ENCODE results near the gene RING1.

The RING1 gene

GRCh38 chr6:33175436-33176069 is 32.7 kb upstream of the RING1 start:
- Histone ChIP-seq H3K4me1 (ENCODE audit: control insufficient read depth, insufficient read depth, low read length) (no peaks in the 10 kb centered on the region), H3K27me3 (ENCODE audit: control insufficient read depth, insufficient read depth, low read length) (no peaks in the 10 kb centered on the region), H3K9ac (ENCODE audit: low read length) (no peak overlapping the region), H3K36me3 (ENCODE audit: control insufficient read depth, insufficient read depth, low read length) (no peaks in the 10 kb centered on the region), H3K27ac (ENCODE audit: low read depth, low read length) (no peak overlapping the region), H3K4me3 (ENCODE audit: low read length) (no peak overlapping the region)

GRCh38 chr6:33176906-33177305 is 31.4 kb upstream of the RING1 start:
- H3K4me1 ChIP-seq (ENCODE audit: control insufficient read depth, insufficient read depth, low read length) = no peaks in the 10 kb centered on the region
- H3K9ac ChIP-seq (ENCODE audit: low read length) = no peak overlapping the region
- H3K27ac ChIP-seq (ENCODE audit: low read depth, low read length) = no peak overlapping the region
- H3K27me3 ChIP-seq (ENCODE audit: control insufficient read depth, insufficient read depth, low read length) = no peaks in the 10 kb centered on the region
- H3K4me3 ChIP-seq (ENCODE audit: low read length) = no peak overlapping the region
- H3K36me3 ChIP-seq (ENCODE audit: control insufficient read depth, insufficient read depth, low read length) = no peaks in the 10 kb centered on the region

- Histone ChIP-seq H3K36me3 (ENCODE audit: control insufficient read depth, insufficient read depth, low read length) (no peaks in the 10 kb centered on the region), H3K4me3 (ENCODE audit: low read length) (no peak overlapping the region)
Measured at GRCh38 chr6:33177552-33178446, 30.5 kb upstream of the RING1 start.

GRCh38 chr6:33178755-33179475 is 29.4 kb upstream of the RING1 start:
- no peaks in the 10 kb centered on the region for H3K27me3 ChIP-seq (ENCODE audit: control insufficient read depth, insufficient read depth, low read length)
- H3K4me3 ChIP-seq (ENCODE audit: low read length) = no peak overlapping the region
- H3K9ac ChIP-seq (ENCODE audit: low read length) = no peak overlapping the region
- no peaks in the 10 kb centered on the region for H3K4me1 ChIP-seq (ENCODE audit: control insufficient read depth, insufficient read depth, low read length)
- no peaks in the 10 kb centered on the region for H3K36me3 ChIP-seq (ENCODE audit: control insufficient read depth, insufficient read depth, low read length)
- H3K27ac ChIP-seq (ENCODE audit: low read depth, low read length) = no peak overlapping the region

More at GRCh38 chr6:33177552-33178446, 30.5 kb upstream of the RING1 start:
- Histone ChIP-seq H3K27me3 (ENCODE audit: control insufficient read depth, insufficient read depth, low read length) (no peaks in the 10 kb centered on the region), H3K9ac (ENCODE audit: low read length) (no peak overlapping the region), H3K4me1 (ENCODE audit: control insufficient read depth, insufficient read depth, low read length) (no peaks in the 10 kb centered on the region), H3K27ac (ENCODE audit: low read depth, low read length) (no peak overlapping the region)

GRCh38 chr6:33181141-33181540 is 27.2 kb upstream of the RING1 start:
- Histone ChIP-seq H3K36me3 (ENCODE audit: control insufficient read depth, insufficient read depth, low read length) (no peaks in the 10 kb centered on the region), H3K4me1 (ENCODE audit: control insufficient read depth, insufficient read depth, low read length) (no peaks in the 10 kb centered on the region), H3K27ac (ENCODE audit: low read depth, low read length) (no peak overlapping the region), H3K27me3 (ENCODE audit: control insufficient read depth, insufficient read depth, low read length) (no peaks in the 10 kb centered on the region), H3K9ac (ENCODE audit: low read length) (no peak overlapping the region), H3K4me3 (ENCODE audit: low read length) (no peak overlapping the region)

- no peaks in the 10 kb centered on the region for H3K4me1 ChIP-seq (ENCODE audit: control insufficient read depth, insufficient read depth, low read length)
- no peaks in the 10 kb centered on the region for H3K36me3 ChIP-seq (ENCODE audit: control insufficient read depth, insufficient read depth, low read length)
- peaks cover 1% of the 10 kb centered on the region for H3K27me3 ChIP-seq (ENCODE audit: control insufficient read depth, insufficient read depth, low read length)
- H3K9ac ChIP-seq (ENCODE audit: low read length) = no peak overlapping the region
- no peak overlapping the region for H3K4me3 ChIP-seq (ENCODE audit: low read length)
- no peak overlapping the region for H3K27ac ChIP-seq (ENCODE audit: low read depth, low read length)
Measured at GRCh38 chr6:33183071-33183683, 25.1 kb upstream of the RING1 start.

- Histone ChIP-seq H3K27ac (ENCODE audit: low read depth, low read length) (no peak overlapping the region), H3K36me3 (ENCODE audit: control insufficient read depth, insufficient read depth, low read length) (no peaks in the 10 kb centered on the region)
Measured at GRCh38 chr6:33185190-33185589, 23.1 kb upstream of the RING1 start.

GRCh38 chr6:33185654-33186187 is 22.6 kb upstream of the RING1 start:
- no peaks in the 10 kb centered on the region for H3K36me3 ChIP-seq (ENCODE audit: control insufficient read depth, insufficient read depth, low read length)
- peaks cover 3% of the 10 kb centered on the region for H3K27me3 ChIP-seq (ENCODE audit: control insufficient read depth, insufficient read depth, low read length)
- no peak overlapping the region for H3K4me3 ChIP-seq (ENCODE audit: low read length)
- no peak overlapping the region for H3K9ac ChIP-seq (ENCODE audit: low read length)
- no peaks in the 10 kb centered on the region for H3K4me1 ChIP-seq (ENCODE audit: control insufficient read depth, insufficient read depth, low read length)
- no peak overlapping the region for H3K27ac ChIP-seq (ENCODE audit: low read depth, low read length)

More at GRCh38 chr6:33185190-33185589, 23.1 kb upstream of the RING1 start:
- no peak overlapping the region for H3K9ac ChIP-seq (ENCODE audit: low read length)
- no peaks in the 10 kb centered on the region for H3K4me1 ChIP-seq (ENCODE audit: control insufficient read depth, insufficient read depth, low read length)
- peaks cover 3% of the 10 kb centered on the region for H3K27me3 ChIP-seq (ENCODE audit: control insufficient read depth, insufficient read depth, low read length)
- no peak overlapping the region for H3K4me3 ChIP-seq (ENCODE audit: low read length)

- H3K9ac ChIP-seq (ENCODE audit: low read length) = no peak overlapping the region
- no peak overlapping the region for H3K27ac ChIP-seq (ENCODE audit: low read depth, low read length)
- H3K4me1 ChIP-seq (ENCODE audit: control insufficient read depth, insufficient read depth, low read length) = no peaks in the 10 kb centered on the region
- peaks cover 17% of the 10 kb centered on the region for H3K27me3 ChIP-seq (ENCODE audit: control insufficient read depth, insufficient read depth, low read length)
- no peaks in the 10 kb centered on the region for H3K36me3 ChIP-seq (ENCODE audit: control insufficient read depth, insufficient read depth, low read length)
- H3K4me3 ChIP-seq (ENCODE audit: low read length) = no peak overlapping the region
Measured at GRCh38 chr6:33187809-33188208, 20.5 kb upstream of the RING1 start.

- no peak overlapping the region for H3K4me3 ChIP-seq (ENCODE audit: low read length)
- H3K36me3 ChIP-seq (ENCODE audit: control insufficient read depth, insufficient read depth, low read length) = peaks cover 2% of the 10 kb centered on the region
- H3K9ac ChIP-seq (ENCODE audit: low read length) = no peak overlapping the region
- H3K4me1 ChIP-seq (ENCODE audit: control insufficient read depth, insufficient read depth, low read length) = no peaks in the 10 kb centered on the region
- no peak overlapping the region for H3K27ac ChIP-seq (ENCODE audit: low read depth, low read length)
- H3K27me3 ChIP-seq (ENCODE audit: control insufficient read depth, insufficient read depth, low read length) = peaks cover 17% of the 10 kb centered on the region
Measured at GRCh38 chr6:33189164-33189563, 19.1 kb upstream of the RING1 start.

GRCh38 chr6:33189625-33190448 is 18.5 kb upstream of the RING1 start:
- peaks cover 4% of the 10 kb centered on the region for H3K36me3 ChIP-seq (ENCODE audit: control insufficient read depth, insufficient read depth, low read length)
- no peak overlapping the region for H3K9ac ChIP-seq (ENCODE audit: low read length)
- no peak overlapping the region for H3K27ac ChIP-seq (ENCODE audit: low read depth, low read length)
- H3K4me1 ChIP-seq (ENCODE audit: control insufficient read depth, insufficient read depth, low read length) = no peaks in the 10 kb centered on the region
- no peak overlapping the region for H3K4me3 ChIP-seq (ENCODE audit: low read length)
- peaks cover 17% of the 10 kb centered on the region for H3K27me3 ChIP-seq (ENCODE audit: control insufficient read depth, insufficient read depth, low read length)

Measured in rectal smooth muscle tissue (tissue), 1 donor.